PFSK-1 (cell line): ENCODE results near the gene CACNA1C.

Experiments used
- FOXP2 ChIP-seq: optimal IDR thresholded peaks from 2 replicates; pipeline ENCODE3; 2011; ENCODE audit warnings: borderline replicate concordance, control low read depth, inconsistent platforms; ENCODE audit not compliant: insufficient read depth; ENCODE audit errors: extremely low read length, extremely low read depth
- POLR2AphosphoS5 ChIP-seq: IDR thresholded peaks from 2 replicates; pipeline ENCODE4 v1.6.1; 2012; ENCODE audit warnings: low read depth, mild to moderate bottlenecking, control low read depth, low read length, moderate library complexity
- SIN3A ChIP-seq: IDR thresholded peaks from 2 replicates; pipeline ENCODE4 v1.6.1; 2012; ENCODE audit warnings: mild to moderate bottlenecking, low read length, moderate library complexity, borderline replicate concordance; ENCODE audit not compliant: insufficient read depth
- TAF1 ChIP-seq: IDR thresholded peaks from 2 replicates; pipeline ENCODE4 v1.6.1; 2012; ENCODE audit warnings: low read length, control low read depth, borderline replicate concordance; ENCODE audit not compliant: insufficient read depth
- TF ChIP-seq, protein P1 (sequence below), 2 experiments: IDR thresholded peaks; 2 replicates each; pipeline versions ENCODE4 v1.6.1 to v1.8.0; 2011 to 2012; ENCODE audit warnings: low read depth in 2 of 2, low read length in 2 of 2, control low read depth in 1 of 2, inconsistent platforms in 1 of 2, mild to moderate bottlenecking in 1 of 2, moderate library complexity in 1 of 2; ENCODE audit not compliant: insufficient read depth in 1 of 2

CACNA1C gene

DNA sequence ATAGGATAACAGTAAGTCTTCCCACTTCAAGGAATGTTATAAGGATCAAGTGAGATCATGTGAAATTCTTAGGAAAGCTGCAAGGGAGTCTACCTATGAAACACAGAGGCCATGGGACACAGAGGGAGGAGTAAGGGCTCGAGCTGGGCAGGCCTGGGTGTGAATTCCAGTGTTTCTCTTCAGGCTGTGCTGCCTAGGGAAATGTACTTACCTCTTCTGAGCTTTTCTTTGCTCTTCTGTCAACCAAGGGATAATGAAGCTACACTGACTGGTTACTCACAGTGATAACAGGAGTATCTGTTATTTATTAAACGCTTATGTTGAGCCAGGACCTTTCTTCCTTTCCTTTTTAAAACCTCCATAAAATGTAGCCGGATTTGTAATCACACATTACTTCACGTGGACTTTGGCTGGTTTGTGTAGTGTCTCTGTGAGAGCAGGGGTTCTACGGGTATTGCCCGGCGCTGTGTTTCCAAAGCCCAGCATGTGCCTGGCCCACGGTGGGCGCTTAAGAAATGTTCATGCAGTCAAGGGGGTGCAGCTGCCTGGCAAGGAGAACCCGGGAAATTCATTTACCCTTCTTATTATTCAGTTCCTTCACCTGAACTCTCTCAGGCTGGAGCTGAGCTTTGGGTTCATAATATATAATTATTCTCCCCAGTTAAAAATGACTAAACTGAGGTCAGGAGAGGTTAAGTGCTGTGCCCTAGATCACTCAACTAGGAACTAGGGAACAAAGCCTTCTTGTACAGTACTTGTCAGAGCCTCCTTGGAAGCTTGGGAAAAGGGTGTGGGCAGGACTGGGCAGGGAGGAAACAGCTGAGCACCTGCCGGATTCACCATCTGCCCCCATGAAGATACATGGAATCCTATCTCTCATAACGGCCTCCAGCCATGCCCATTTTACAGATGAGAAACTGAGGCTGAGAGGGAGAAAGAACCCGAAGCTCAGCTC, 214.2 kb downstream of the CACNA1C start:
- TF ChIP-seq TAF1 (no peak), POLR2AphosphoS5 (no peak), FOXP2 (no peak), SIN3A (no peak)
- TF ChIP-seq, protein P1, sequence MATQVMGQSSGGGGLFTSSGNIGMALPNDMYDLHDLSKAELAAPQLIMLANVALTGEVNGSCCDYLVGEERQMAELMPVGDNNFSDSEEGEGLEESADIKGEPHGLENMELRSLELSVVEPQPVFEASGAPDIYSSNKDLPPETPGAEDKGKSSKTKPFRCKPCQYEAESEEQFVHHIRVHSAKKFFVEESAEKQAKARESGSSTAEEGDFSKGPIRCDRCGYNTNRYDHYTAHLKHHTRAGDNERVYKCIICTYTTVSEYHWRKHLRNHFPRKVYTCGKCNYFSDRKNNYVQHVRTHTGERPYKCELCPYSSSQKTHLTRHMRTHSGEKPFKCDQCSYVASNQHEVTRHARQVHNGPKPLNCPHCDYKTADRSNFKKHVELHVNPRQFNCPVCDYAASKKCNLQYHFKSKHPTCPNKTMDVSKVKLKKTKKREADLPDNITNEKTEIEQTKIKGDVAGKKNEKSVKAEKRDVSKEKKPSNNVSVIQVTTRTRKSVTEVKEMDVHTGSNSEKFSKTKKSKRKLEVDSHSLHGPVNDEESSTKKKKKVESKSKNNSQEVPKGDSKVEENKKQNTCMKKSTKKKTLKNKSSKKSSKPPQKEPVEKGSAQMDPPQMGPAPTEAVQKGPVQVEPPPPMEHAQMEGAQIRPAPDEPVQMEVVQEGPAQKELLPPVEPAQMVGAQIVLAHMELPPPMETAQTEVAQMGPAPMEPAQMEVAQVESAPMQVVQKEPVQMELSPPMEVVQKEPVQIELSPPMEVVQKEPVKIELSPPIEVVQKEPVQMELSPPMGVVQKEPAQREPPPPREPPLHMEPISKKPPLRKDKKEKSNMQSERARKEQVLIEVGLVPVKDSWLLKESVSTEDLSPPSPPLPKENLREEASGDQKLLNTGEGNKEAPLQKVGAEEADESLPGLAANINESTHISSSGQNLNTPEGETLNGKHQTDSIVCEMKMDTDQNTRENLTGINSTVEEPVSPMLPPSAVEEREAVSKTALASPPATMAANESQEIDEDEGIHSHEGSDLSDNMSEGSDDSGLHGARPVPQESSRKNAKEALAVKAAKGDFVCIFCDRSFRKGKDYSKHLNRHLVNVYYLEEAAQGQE (IDR thresholded peaks at IDR 0.05; ENCODE audit: insufficient read depth in 1 of 2, low read depth in 2 of 2, low read length in 2 of 2) = no peak

DNA sequence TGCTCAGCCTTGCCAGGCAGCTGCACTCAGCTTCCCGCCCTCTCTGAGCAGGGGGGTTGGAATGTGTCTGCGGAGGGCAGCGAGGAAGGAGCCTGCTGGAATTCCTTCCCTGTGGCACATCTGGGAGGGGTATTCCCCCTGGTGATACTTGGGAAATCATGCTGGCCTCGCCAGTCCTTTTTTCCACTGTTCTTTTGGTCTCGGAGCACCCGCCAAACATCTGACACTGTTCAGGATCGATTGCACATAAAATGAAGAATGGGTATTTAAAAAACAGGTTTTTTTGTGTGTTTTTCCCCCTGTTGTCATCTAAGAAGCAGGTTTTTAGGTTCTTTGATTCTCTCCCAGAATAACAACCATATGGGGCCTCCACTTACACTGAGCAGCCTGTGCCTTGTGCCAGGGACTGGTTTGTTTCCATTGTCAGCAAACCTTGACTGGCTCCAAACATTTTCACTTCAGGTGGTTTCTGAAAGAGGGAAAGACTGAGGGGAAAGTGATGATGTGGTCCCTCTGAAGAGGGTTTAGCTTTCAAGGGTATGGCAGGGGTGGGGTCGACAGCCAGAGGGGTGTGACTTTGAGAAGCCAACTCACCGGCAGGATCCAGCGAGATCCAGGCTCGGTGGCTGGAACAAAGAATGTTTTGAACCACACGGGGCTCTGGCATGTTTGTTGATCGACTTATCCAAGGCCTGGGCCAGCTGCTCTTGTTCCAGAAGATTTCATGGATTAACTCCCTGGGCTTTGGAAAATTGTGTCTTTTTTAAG, 215.1 kb downstream of the CACNA1C start:
- TF ChIP-seq POLR2AphosphoS5 (no peak), FOXP2 (no peak), SIN3A (no peak), TAF1 (no peak)
- TF ChIP-seq, protein P1 (IDR thresholded peaks at IDR 0.05; ENCODE audit: insufficient read depth in 1 of 2, low read depth in 2 of 2, low read length in 2 of 2) = no peak

DNA sequence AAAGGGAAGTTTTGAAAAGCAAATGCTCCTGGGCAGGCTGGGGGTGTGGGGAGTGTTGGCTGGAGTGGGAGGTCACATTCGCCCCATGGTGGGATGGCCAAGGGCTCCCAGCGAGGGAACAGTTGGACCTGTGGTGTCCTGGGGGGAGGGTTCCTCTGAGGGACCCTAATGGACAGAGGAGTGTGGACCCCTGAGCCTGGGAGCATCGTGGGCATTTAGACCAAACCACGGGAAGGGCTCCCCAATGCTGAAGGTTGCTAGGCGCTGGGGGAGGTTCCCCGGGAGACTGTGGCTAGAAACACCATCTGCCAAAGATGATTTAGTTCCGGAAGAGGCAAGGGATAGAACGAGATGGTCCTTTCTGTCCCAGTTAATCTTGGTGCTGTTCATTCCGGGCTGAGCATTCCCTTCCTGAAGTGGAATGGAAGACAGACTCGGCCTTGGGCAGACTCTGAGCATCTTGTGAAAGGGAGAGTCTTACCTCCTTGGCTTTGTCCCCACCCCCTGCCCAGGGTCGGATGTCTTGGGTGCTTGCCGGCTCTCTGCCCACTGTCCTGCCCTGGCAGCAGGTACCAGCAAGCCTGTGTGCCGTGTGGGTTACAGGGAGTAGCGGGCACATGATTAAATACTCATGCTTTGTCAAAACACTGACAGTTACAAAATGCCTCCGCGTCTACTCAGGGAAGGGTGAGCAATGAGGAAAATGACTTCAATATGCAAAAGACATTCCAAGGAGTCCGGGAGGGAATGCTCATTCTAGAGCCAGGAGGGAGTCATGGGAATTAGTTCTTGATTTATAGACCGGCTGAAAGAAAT, 215.9 kb downstream of the CACNA1C start:
- TF ChIP-seq TAF1 = no peak
- no peak for TF ChIP-seq POLR2AphosphoS5
- TF ChIP-seq SIN3A = no peak
- TF ChIP-seq, protein P1 (IDR thresholded peaks at IDR 0.05; ENCODE audit: insufficient read depth in 1 of 2, low read depth in 2 of 2, low read length in 2 of 2) = no peak
- no peak for TF ChIP-seq FOXP2

DNA sequence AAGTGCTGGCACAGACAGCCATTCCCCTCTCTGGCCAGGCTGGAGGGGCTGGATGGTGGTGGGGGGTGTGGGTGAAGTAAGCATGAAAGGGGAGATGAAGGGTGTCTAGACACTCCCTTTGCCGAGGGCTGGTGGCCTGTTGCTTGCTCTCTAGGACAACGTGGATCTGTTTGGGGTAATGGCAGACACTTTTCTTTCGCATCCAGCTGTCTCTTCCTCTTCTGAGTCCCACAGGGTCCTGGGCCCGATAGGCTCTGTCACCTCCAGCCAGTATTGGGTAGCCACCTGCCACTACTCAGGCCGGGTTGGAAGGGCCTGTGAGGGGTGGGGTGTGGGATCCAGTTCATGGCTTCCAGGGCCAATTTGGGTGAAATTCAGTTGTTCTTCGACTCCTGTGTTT, 218.1 kb downstream of the CACNA1C start:
- no peak for TF ChIP-seq TAF1
- TF ChIP-seq, protein P1 (IDR thresholded peaks at IDR 0.05; ENCODE audit: insufficient read depth in 1 of 2, low read depth in 2 of 2, low read length in 2 of 2) = no peak
- no peak for TF ChIP-seq POLR2AphosphoS5
- no peak for TF ChIP-seq FOXP2
- TF ChIP-seq SIN3A = no peak
